GM21576 (cell line): ENCODE measurements around the gene CLDN19.
"Not testable (repeated sequence)": the region's sequence is repeated elsewhere in the genome, so short reads cannot be mapped to it uniquely, and the experiment has no call there.

Experiments
- ATAC-seq: cut with Tn5 transposase; IDR thresholded peaks from one replicate; pipeline ENCODE4 v1.9.1; 2021; ENCODE audit warnings: mild to moderate bottlenecking, moderate library complexity; ENCODE audit not compliant: unreplicated experiment

CLDN19 gene

GRCh38 chr1:42714441-42714840, 25.6 kb downstream of the CLDN19 start:
- ATAC-seq: not testable (repeated sequence)

GRCh38 chr1:42713293-42713692, 26.7 kb downstream of the CLDN19 start:
- no peak for ATAC-seq

- not testable (repeated sequence) for ATAC-seq
Observed at GRCh38 chr1:42712808-42713207, 27.2 kb downstream of the CLDN19 start.

- ATAC-seq: no peak
Observed at GRCh38 chr1:42703888-42704464, 36.1 kb downstream of the CLDN19 start.

- no peak for ATAC-seq
Observed at GRCh38 chr1:42700006-42700405, 40.0 kb downstream of the CLDN19 start.

GRCh38 chr1:42698081-42698813, 41.8 kb downstream of the CLDN19 start:
- no peak for ATAC-seq

- ATAC-seq: no peak
Observed at GRCh38 chr1:42692911-42693310, 47.1 kb downstream of the CLDN19 start.

GRCh38 chr1:42692461-42692860, 47.6 kb downstream of the CLDN19 start:
- no peak for ATAC-seq

GRCh38 chr1:42691157-42691498, 48.9 kb downstream of the CLDN19 start:
- ATAC-seq: no peak

GRCh38 chr1:42690477-42691156, 49.4 kb downstream of the CLDN19 start:
- no peak for ATAC-seq

GRCh38 chr1:42689912-42690311, 50.1 kb downstream of the CLDN19 start:
- ATAC-seq: no peak

GRCh38 chr1:42686418-42686817, 53.6 kb downstream of the CLDN19 start:
- no peak for ATAC-seq

- ATAC-seq: no peak
Observed at GRCh38 chr1:42684139-42684538, 55.9 kb downstream of the CLDN19 start.
